UCSD-AML1 (cell line): ENCODE measurements around the gene ANXA5.
"Not testable (repeated sequence)": the region's sequence is repeated elsewhere in the genome, so short reads cannot be mapped to it uniquely, and the experiment has no call there.

Experiments used
- DNase-seq: peaks from one replicate; lab custom pipeline; 2025; ENCODE audit not compliant: unreplicated experiment; lab: John Stamatoyannopoulos, UW

Gene ANXA5

GRCh38 chr4:121679951-121680350 lies 16.8 kb downstream of the ANXA5 start:
- no peak for DNase-seq

- no peak for DNase-seq
Measured at GRCh38 chr4:121679267-121679666, 17.5 kb downstream of the ANXA5 start.

GRCh38 chr4:121677524-121677923 lies 19.3 kb downstream of the ANXA5 start:
- no peak for DNase-seq

GRCh38 chr4:121676345-121677075 lies 20.3 kb downstream of the ANXA5 start:
- no peak for DNase-seq

- no peak for DNase-seq
Measured at GRCh38 chr4:121675715-121676114, 21.1 kb downstream of the ANXA5 start.

- DNase-seq = no peak
Measured at GRCh38 chr4:121674696-121675095, 22.1 kb downstream of the ANXA5 start.

- DNase-seq = no peak
Measured at GRCh38 chr4:121674191-121674590, 22.6 kb downstream of the ANXA5 start.

- DNase-seq = no peak
Measured at GRCh38 chr4:121669163-121669550, 27.6 kb downstream of the ANXA5 start.

GRCh38 chr4:121668368-121669162 lies 28.2 kb downstream of the ANXA5 start:
- no peak for DNase-seq

- DNase-seq = no peak
Measured at GRCh38 chr4:121666091-121666679, 30.6 kb downstream of the ANXA5 start.

GRCh38 chr4:121665371-121665770 lies 31.4 kb downstream of the ANXA5 start:
- DNase-seq = no peak

GRCh38 chr4:121662225-121662624 lies 34.6 kb downstream of the ANXA5 start:
- no peak for DNase-seq

- DNase-seq = not testable (repeated sequence)
Measured at GRCh38 chr4:121660175-121660933, 36.4 kb downstream of the ANXA5 start.

GRCh38 chr4:121658125-121658524 lies 38.7 kb downstream of the ANXA5 start:
- DNase-seq = no peak

GRCh38 chr4:121656269-121656641 lies 40.5 kb downstream of the ANXA5 start:
- DNase-seq = peak; percentile 24

GRCh38 chr4:121655320-121656268 lies 41.2 kb downstream of the ANXA5 start:
- no peak for DNase-seq

GRCh38 chr4:121654738-121655137 lies 42.0 kb downstream of the ANXA5 start:
- no peak for DNase-seq

GRCh38 chr4:121653986-121654385 lies 42.8 kb downstream of the ANXA5 start:
- no peak for DNase-seq

GRCh38 chr4:121653214-121653613 lies 43.6 kb downstream of the ANXA5 start:
- no peak for DNase-seq

- DNase-seq = no peak
Measured at GRCh38 chr4:121651597-121651996, 45.2 kb downstream of the ANXA5 start.
